ENCODE measurements around the gene GMIP.

DNA sequence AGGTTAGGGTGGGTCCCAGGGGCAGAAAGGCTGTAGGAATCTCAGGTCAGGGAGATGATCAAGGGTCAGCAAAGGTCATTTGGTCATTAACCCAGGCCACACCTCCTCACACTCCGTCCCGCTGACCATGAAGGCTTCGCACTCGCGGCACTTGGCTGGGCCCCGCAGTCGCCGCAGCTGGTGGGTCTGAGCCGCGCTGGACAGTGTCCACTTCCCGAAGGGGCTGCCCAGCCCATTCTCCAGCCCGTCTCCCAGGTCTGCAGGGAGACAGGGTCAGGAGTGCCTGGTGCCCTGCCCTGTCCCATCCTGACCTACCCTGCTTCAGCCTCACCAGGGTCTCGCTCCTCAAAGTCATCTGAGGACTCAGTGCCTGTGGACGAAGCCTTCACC is 8.1 kb downstream of the GMIP start:
- TF ChIP-seq POLR2A (IDR thresholded peaks at IDR 0.05; ENCODE audit: low read depth, low read length), result no peak
- no peak for TF ChIP-seq FOS (IDR thresholded peaks at IDR 0.05; ENCODE audit: low read depth, low read length)
- TF ChIP-seq, protein P1, sequence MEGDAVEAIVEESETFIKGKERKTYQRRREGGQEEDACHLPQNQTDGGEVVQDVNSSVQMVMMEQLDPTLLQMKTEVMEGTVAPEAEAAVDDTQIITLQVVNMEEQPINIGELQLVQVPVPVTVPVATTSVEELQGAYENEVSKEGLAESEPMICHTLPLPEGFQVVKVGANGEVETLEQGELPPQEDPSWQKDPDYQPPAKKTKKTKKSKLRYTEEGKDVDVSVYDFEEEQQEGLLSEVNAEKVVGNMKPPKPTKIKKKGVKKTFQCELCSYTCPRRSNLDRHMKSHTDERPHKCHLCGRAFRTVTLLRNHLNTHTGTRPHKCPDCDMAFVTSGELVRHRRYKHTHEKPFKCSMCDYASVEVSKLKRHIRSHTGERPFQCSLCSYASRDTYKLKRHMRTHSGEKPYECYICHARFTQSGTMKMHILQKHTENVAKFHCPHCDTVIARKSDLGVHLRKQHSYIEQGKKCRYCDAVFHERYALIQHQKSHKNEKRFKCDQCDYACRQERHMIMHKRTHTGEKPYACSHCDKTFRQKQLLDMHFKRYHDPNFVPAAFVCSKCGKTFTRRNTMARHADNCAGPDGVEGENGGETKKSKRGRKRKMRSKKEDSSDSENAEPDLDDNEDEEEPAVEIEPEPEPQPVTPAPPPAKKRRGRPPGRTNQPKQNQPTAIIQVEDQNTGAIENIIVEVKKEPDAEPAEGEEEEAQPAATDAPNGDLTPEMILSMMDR (conservative IDR thresholded peaks at IDR 0.05; ENCODE audit: low read depth, low read length), result no peak
- TF ChIP-seq, protein P2, sequence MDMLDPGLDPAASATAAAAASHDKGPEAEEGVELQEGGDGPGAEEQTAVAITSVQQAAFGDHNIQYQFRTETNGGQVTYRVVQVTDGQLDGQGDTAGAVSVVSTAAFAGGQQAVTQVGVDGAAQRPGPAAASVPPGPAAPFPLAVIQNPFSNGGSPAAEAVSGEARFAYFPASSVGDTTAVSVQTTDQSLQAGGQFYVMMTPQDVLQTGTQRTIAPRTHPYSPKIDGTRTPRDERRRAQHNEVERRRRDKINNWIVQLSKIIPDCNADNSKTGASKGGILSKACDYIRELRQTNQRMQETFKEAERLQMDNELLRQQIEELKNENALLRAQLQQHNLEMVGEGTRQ (IDR thresholded peaks at IDR 0.05; ENCODE audit: low read depth, low read length), result no peak
- TF ChIP-seq CEBPB (IDR thresholded peaks at IDR 0.05; ENCODE audit: low read depth, low read length), result no peak
- TF ChIP-seq SMC3 (IDR thresholded peaks at IDR 0.05; ENCODE audit: low read depth, low read length), result no peak
- TF ChIP-seq RFX5 (IDR thresholded peaks at IDR 0.05; ENCODE audit: low read depth, low read length), result no peak
- no peak for TF ChIP-seq RAD21 (IDR thresholded peaks at IDR 0.05; ENCODE audit: low read length)
- no peak for TF ChIP-seq RCOR1 (IDR thresholded peaks at IDR 0.05; ENCODE audit: insufficient replicate concordance, low read length)
- TF ChIP-seq BHLHE40 (IDR thresholded peaks at IDR 0.05; ENCODE audit: low read depth, low read length), result no peak
- no peak for TF ChIP-seq MAFK (IDR thresholded peaks at IDR 0.05; ENCODE audit: low read depth, low read length)
- no peak for TF ChIP-seq MAZ (IDR thresholded peaks at IDR 0.05; ENCODE audit: borderline replicate concordance, low read depth, low read length)
